ENCODE results near the gene CNTNAP2.

DNA sequence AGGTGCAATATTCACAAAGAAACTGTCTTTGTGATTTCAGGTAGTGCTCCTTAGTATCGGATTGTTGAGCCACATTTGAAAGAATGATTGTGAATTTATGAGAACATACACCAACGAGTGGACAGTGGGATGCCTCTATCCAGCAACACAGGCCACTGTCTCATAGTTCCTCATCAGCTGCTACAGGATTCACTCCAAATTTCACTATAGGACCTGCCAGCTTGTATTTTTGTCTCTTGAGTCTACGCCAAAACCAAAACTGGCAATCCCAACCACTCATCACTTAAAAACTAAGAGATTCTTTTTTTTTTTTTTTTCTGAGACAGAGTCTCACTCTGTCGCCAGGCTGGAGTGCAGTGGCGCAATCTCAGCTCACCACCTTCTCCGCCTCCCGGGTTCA is 964.5 kb downstream of the CNTNAP2 start:
- TF ChIP-seq CTCF (IDR thresholded peaks at IDR 0.05) (no peak), POLR2AphosphoS5 (IDR thresholded peaks at IDR 0.05; ENCODE audit: insufficient read depth in 1 of 2, low read depth in 1 of 2) (no peak)
